ENCODE results near the gene IMMP2L.

Gene IMMP2L

GRCh38 chr7:110897538-110897937 lies 664.8 kb downstream of the IMMP2L start:
- no peak for DNase-seq (ENCODE audit: low read depth)
- TF ChIP-seq, protein P1, sequence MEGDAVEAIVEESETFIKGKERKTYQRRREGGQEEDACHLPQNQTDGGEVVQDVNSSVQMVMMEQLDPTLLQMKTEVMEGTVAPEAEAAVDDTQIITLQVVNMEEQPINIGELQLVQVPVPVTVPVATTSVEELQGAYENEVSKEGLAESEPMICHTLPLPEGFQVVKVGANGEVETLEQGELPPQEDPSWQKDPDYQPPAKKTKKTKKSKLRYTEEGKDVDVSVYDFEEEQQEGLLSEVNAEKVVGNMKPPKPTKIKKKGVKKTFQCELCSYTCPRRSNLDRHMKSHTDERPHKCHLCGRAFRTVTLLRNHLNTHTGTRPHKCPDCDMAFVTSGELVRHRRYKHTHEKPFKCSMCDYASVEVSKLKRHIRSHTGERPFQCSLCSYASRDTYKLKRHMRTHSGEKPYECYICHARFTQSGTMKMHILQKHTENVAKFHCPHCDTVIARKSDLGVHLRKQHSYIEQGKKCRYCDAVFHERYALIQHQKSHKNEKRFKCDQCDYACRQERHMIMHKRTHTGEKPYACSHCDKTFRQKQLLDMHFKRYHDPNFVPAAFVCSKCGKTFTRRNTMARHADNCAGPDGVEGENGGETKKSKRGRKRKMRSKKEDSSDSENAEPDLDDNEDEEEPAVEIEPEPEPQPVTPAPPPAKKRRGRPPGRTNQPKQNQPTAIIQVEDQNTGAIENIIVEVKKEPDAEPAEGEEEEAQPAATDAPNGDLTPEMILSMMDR (conservative IDR thresholded peaks at IDR 0.05; ENCODE audit: control insufficient read depth, insufficient read depth, low read depth, low read length), result no peak
- H3K4me3 ChIP-seq (ENCODE audit: control insufficient read depth, low read depth, low read length), result no peak overlapping the region

DNA sequence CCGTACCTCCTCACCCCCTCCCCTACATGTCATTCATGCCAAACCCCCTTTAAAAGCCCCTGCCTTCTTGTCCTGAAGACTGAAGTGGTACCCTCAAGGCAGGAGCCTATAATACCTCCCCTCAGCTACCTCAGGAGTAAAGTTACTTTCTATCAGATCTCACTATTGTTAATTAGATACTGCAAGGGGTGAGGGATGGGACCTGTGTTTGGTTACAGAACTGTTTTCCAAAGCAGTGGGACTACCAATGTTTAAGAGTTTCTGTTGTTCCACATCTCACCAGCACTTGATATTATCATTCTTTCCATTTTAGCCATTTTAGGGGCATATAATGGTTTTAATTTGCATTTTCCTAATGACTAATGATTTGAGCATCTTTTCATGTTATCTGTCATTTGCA lies 668.2 kb downstream of the IMMP2L start:
- H3K4me3 ChIP-seq (ENCODE audit: control insufficient read depth, low read depth, low read length), result no peak overlapping the region
- no peak for DNase-seq (ENCODE audit: low read depth)
- TF ChIP-seq, protein P1 (conservative IDR thresholded peaks at IDR 0.05; ENCODE audit: control insufficient read depth, insufficient read depth, low read depth, low read length), result no peak

DNA sequence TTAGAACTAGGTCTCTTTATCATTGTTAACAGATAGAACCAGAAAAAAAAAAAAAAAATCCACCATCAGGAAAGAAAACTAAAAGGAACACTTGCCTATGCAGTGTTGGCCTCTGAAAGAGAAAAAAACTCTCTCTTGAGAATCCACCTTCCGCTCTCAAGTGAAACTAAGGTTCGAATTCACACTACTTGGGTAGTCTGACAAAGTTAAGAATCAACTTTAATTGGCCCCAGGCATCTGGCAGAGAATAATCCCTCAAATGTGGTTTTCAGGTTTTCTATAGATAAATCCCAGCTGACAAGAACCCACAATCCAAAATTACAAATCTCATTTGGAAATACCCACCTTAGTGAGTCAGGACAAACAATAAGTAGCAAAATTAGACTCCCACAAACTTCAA lies 671.1 kb downstream of the IMMP2L start:
- no peak overlapping the region for H3K4me3 ChIP-seq (ENCODE audit: control insufficient read depth, low read depth, low read length)

GRCh38 chr7:110890101-110890500 lies 672.2 kb downstream of the IMMP2L start:
- H3K4me3 ChIP-seq (ENCODE audit: control insufficient read depth, low read depth, low read length), result no peak overlapping the region
- TF ChIP-seq, protein P1 (conservative IDR thresholded peaks at IDR 0.05; ENCODE audit: control insufficient read depth, insufficient read depth, low read depth, low read length), result no peak
- DNase-seq (ENCODE audit: low read depth), result no peak

More for the DNA sequence above, 671.1 kb downstream of the IMMP2L start:
- TF ChIP-seq, protein P1 (conservative IDR thresholded peaks at IDR 0.05; ENCODE audit: control insufficient read depth, insufficient read depth, low read depth, low read length), result no peak
- DNase-seq (ENCODE audit: low read depth), result no peak

DNA sequence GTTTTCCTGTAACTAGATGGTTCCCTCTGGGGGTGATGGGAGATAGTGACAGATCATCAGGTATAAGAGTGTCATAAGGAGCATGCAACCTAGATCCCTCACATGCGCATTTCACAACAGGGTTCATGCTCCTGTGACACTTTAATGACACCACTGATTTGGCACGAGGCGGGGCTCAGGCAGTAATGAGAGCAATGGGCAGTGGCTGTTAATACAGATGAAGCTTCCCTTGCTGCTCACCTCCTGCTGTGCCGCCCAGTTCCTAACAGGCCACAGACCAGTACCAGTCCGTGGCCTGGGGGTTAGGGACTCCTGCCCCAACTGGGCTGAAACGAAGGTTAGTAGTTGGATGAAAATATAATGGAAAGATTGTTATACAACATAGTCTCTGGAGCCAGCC lies 673.0 kb downstream of the IMMP2L start:
- DNase-seq (ENCODE audit: low read depth), result no peak
- H3K4me3 ChIP-seq (ENCODE audit: control insufficient read depth, low read depth, low read length), result no peak overlapping the region
- TF ChIP-seq, protein P1 (conservative IDR thresholded peaks at IDR 0.05; ENCODE audit: control insufficient read depth, insufficient read depth, low read depth, low read length), result no peak

DNA sequence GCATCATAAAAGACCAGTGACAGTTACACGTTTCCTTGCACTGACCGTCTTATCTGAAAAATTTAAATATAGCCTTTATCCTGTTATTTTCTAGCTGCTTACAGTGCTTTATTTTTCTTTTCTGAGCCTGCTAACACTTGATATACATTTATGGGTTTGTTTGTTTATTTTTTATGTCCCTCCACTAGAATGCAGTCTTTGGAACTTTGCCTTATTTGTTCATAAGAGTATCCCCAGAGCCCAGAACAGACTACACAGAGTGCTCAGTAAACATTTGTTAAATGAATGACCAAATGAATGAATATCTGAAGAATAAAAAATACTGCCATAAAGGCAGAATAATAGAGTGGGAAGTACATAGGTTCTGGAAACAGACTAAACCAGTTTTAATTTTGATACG lies 673.7 kb downstream of the IMMP2L start:
- no peak overlapping the region for H3K4me3 ChIP-seq (ENCODE audit: control insufficient read depth, low read depth, low read length)
- TF ChIP-seq, protein P1 (conservative IDR thresholded peaks at IDR 0.05; ENCODE audit: control insufficient read depth, insufficient read depth, low read depth, low read length), result no peak
- no peak for DNase-seq (ENCODE audit: low read depth)

DNA sequence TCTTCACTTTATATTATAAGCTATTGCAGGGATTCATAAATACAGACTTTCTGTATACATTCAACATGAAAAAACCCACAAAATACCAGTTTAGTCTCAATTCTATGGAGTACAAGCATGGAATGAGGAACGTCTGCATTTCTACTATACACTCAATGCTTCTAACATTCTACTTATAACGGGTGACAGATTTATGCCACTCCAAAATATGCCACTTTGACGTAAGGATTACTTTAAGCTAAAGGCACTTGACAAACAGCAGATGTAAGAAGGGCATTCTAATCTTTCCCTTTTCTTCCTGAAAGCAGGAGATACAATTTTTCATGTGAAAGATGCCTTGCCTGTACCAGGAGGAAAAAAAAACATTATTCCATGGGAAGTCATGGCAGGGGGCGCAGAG lies 676.8 kb downstream of the IMMP2L start:
- TF ChIP-seq, protein P1 (conservative IDR thresholded peaks at IDR 0.05; ENCODE audit: control insufficient read depth, insufficient read depth, low read depth, low read length), result no peak

More for the DNA sequence above, 676.8 kb downstream of the IMMP2L start:
- no peak overlapping the region for H3K4me3 ChIP-seq (ENCODE audit: control insufficient read depth, low read depth, low read length)
- DNase-seq (ENCODE audit: low read depth), result no peak
